A673 (cell line): ENCODE data around the gene MS4A7.

Experiments
- CTCF ChIP-seq: fragments of 300-800, 200-600 bp; sonication (generic); conservative IDR thresholded peaks from 2 replicates; pipeline ENCODE4 v1.5.1; 2017; ENCODE audit warnings: low read depth, mild to moderate bottlenecking, antibody characterized with exemption, low read length, moderate library complexity, mixed read lengths
- EZH2 ChIP-seq: fragments of 200-600 bp; sonication (generic); IDR thresholded peaks from 2 replicates; pipeline ENCODE4 v1.6.1; 2017; ENCODE audit warnings: borderline replicate concordance, low read depth, mild to moderate bottlenecking, mixed read lengths, antibody characterized with exemption, low read length; ENCODE audit not compliant: poor library complexity, severe bottlenecking

GRCh38 chr11:60420015-60420414 is 41.7 kb downstream of the MS4A7 start:
- TF ChIP-seq CTCF: no peak
- no peak for TF ChIP-seq EZH2
